ENCODE measurements around the gene SLC35A4. TPM values are rescaled to one million over a fixed set of nuclear protein-coding genes. Genes with fewer than 3 reads are reported as not detected.

Gene SLC35A4
- total and polyA plus RNA-seq, 2 of the 13 experiments (the other 11 are each of a cell fraction or from before 2014, with no cell fraction given), result 0.71 to 4.0 TPM

DNA sequence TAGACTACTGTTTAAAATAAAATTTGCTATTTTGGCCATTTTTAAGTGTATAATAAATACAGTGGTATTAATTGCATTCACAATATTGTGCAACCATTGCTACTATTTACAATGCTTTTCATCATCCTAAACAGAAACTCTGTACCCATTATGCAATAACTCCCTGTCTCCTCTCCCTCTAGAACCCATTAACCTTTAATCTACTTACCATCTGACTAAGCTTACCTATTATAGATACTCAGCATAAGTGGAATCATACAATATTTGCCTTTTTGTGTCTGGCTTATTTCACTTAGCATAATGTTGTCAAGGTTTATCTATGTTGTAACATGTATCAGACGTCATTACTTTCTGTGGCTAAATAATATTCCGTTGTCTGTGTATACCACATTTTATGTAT is 42.4 kb downstream of the SLC35A4 start (continued):
- TF ChIP-seq CREM (IDR thresholded peaks at IDR 0.05), result peak; percentile 71; the same call in 1 of the 2 replicates
- no peak for TF ChIP-seq CREM (CRISPR knock-in tag; IDR thresholded peaks at IDR 0.05)
- TF ChIP-seq, protein P1, sequence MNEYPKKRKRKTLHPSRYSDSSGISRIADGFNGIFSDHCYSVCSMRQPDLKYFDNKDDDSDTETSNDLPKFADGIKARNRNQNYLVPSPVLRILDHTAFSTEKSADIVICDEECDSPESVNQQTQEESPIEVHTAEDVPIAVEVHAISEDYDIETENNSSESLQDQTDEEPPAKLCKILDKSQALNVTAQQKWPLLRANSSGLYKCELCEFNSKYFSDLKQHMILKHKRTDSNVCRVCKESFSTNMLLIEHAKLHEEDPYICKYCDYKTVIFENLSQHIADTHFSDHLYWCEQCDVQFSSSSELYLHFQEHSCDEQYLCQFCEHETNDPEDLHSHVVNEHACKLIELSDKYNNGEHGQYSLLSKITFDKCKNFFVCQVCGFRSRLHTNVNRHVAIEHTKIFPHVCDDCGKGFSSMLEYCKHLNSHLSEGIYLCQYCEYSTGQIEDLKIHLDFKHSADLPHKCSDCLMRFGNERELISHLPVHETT (CRISPR knock-in tag; conservative IDR thresholded peaks at IDR 0.05), result no peak
- no peak for TF ChIP-seq ZNF709 (CRISPR knock-in tag; IDR thresholded peaks at IDR 0.05)
- TF ChIP-seq TSC22D2 (CRISPR knock-in tag; IDR thresholded peaks at IDR 0.05; ENCODE audit: borderline replicate concordance), result no peak
- no peak for TF ChIP-seq TCF7L2 (IDR thresholded peaks at IDR 0.05; ENCODE audit: low read depth, low read length)
- no peak for TF ChIP-seq ZNF782 (CRISPR knock-in tag; IDR thresholded peaks at IDR 0.05; ENCODE audit: borderline replicate concordance)
- peak; percentile 90 for TF ChIP-seq HNF4G (IDR thresholded peaks at IDR 0.05; ENCODE audit: borderline replicate concordance, low read depth, low read length)
- no peak for TF ChIP-seq HNF4G (CRISPR knock-in tag; IDR thresholded peaks at IDR 0.05; ENCODE audit: borderline replicate concordance, low read depth)
- no peak for TF ChIP-seq ZFP41 (CRISPR knock-in tag; IDR thresholded peaks at IDR 0.05; ENCODE audit: borderline replicate concordance)
- no peak for TF ChIP-seq ZNF468 (CRISPR knock-in tag; IDR thresholded peaks at IDR 0.05)
- no peak for TF ChIP-seq PCBP2 (optimal IDR thresholded peaks at IDR 0.05; ENCODE audit: low read depth, low read length, poor library complexity, severe bottlenecking)
- TF ChIP-seq ERF (CRISPR knock-in tag; IDR thresholded peaks at IDR 0.05), result 0 out of 2 replicates have a peak, but pooled peaks have one; percentile 54
- TF ChIP-seq SCMH1 (CRISPR knock-in tag; IDR thresholded peaks at IDR 0.05; ENCODE audit: borderline replicate concordance), result no peak
- no peak for TF ChIP-seq ZNF432 (CRISPR knock-in tag; IDR thresholded peaks at IDR 0.05; ENCODE audit: borderline replicate concordance)
- TF ChIP-seq ZNF430 (CRISPR knock-in tag; IDR thresholded peaks at IDR 0.05), result no peak
- TF ChIP-seq PRMT3 (CRISPR knock-in tag; IDR thresholded peaks at IDR 0.05; ENCODE audit: borderline replicate concordance, low read depth), result no peak
- TF ChIP-seq XRCC5 (optimal IDR thresholded peaks at IDR 0.05; ENCODE audit: low read length), result no peak
- TF ChIP-seq, protein P2, sequence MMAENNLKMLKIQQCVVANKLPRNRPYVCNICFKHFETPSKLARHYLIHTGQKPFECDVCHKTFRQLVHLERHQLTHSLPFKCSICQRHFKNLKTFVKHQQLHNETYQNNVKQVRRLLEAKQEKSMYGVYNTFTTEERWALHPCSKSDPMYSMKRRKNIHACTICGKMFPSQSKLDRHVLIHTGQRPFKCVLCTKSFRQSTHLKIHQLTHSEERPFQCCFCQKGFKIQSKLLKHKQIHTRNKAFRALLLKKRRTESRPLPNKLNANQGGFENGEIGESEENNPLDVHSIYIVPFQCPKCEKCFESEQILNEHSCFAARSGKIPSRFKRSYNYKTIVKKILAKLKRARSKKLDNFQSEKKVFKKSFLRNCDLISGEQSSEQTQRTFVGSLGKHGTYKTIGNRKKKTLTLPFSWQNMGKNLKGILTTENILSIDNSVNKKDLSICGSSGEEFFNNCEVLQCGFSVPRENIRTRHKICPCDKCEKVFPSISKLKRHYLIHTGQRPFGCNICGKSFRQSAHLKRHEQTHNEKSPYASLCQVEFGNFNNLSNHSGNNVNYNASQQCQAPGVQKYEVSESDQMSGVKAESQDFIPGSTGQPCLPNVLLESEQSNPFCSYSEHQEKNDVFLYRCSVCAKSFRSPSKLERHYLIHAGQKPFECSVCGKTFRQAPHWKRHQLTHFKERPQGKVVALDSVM (CRISPR knock-in tag; IDR thresholded peaks at IDR 0.05), result no peak
- TF ChIP-seq ZNF775 (CRISPR knock-in tag; IDR thresholded peaks at IDR 0.05; ENCODE audit: borderline replicate concordance), result no peak
- no peak for TF ChIP-seq RFXANK (CRISPR knock-in tag; IDR thresholded peaks at IDR 0.05)
- TF ChIP-seq BORCS8-MEF2B (CRISPR knock-in tag; IDR thresholded peaks at IDR 0.05), result no peak
- peak; percentile 79 for TF ChIP-seq ZNF652 (CRISPR knock-in tag; IDR thresholded peaks at IDR 0.05; ENCODE audit: borderline replicate concordance, low read depth)
- TF ChIP-seq, protein P3, sequence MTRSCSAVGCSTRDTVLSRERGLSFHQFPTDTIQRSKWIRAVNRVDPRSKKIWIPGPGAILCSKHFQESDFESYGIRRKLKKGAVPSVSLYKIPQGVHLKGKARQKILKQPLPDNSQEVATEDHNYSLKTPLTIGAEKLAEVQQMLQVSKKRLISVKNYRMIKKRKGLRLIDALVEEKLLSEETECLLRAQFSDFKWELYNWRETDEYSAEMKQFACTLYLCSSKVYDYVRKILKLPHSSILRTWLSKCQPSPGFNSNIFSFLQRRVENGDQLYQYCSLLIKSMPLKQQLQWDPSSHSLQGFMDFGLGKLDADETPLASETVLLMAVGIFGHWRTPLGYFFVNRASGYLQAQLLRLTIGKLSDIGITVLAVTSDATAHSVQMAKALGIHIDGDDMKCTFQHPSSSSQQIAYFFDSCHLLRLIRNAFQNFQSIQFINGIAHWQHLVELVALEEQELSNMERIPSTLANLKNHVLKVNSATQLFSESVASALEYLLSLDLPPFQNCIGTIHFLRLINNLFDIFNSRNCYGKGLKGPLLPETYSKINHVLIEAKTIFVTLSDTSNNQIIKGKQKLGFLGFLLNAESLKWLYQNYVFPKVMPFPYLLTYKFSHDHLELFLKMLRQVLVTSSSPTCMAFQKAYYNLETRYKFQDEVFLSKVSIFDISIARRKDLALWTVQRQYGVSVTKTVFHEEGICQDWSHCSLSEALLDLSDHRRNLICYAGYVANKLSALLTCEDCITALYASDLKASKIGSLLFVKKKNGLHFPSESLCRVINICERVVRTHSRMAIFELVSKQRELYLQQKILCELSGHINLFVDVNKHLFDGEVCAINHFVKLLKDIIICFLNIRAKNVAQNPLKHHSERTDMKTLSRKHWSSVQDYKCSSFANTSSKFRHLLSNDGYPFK (CRISPR knock-in tag; IDR thresholded peaks at IDR 0.05; ENCODE audit: borderline replicate concordance), result no peak
- TF ChIP-seq KDM3A (CRISPR knock-in tag; IDR thresholded peaks at IDR 0.05; ENCODE audit: low read depth), result peak; percentile 66; the same call in 1 of the 2 replicates
- no peak for TF ChIP-seq ZNF891 (CRISPR knock-in tag; IDR thresholded peaks at IDR 0.05)
- peak; percentile 79; the same call in 1 of the 2 replicates for TF ChIP-seq ISL2 (CRISPR knock-in tag; IDR thresholded peaks at IDR 0.05)
- no peak for TF ChIP-seq ZNF720 (CRISPR knock-in tag; IDR thresholded peaks at IDR 0.05)

Data from HepG2 (cell line).